Glutamatergic neuron (in vitro differentiated cells): ENCODE measurements around the gene EAPP. TPM values are rescaled to one million over a fixed set of nuclear protein-coding genes. Genes with fewer than 3 reads are reported as not detected.
"Not testable (repeated sequence)": the region's sequence is repeated elsewhere in the genome, so short reads cannot be mapped to it uniquely, and the experiment has no call there.

Experiments
- DNase-seq: peaks from one replicate; pipeline ENCODE4 v3.0.0; 2022
- H3K27ac Mint-ChIP-seq: one replicate; pipeline ENCODE4 v1.8.0; 2020; ENCODE audit warnings: mild to moderate bottlenecking, mixed read lengths, inconsistent platforms; ENCODE audit not compliant: unreplicated experiment
- H3K27me3 Mint-ChIP-seq: one replicate; pipeline ENCODE4 v1.8.0; 2020; ENCODE audit warnings: mild to moderate bottlenecking, moderate library complexity, mixed read lengths, inconsistent platforms; ENCODE audit not compliant: unreplicated experiment
- H3K36me3 Mint-ChIP-seq: one replicate; pipeline ENCODE4 v1.8.0; 2020; ENCODE audit warnings: mild to moderate bottlenecking, mixed read lengths, inconsistent platforms; ENCODE audit not compliant: unreplicated experiment
- H3K4me1 Mint-ChIP-seq: one replicate; pipeline ENCODE4 v1.8.0; 2020; ENCODE audit warnings: mild to moderate bottlenecking, low read depth, mixed read lengths, inconsistent platforms; ENCODE audit not compliant: unreplicated experiment
- H3K4me3 Mint-ChIP-seq: one replicate; pipeline ENCODE4 v1.8.0; 2020; ENCODE audit warnings: mild to moderate bottlenecking, mixed read lengths, inconsistent platforms; ENCODE audit not compliant: unreplicated experiment
- H3K9me3 Mint-ChIP-seq: one replicate; pipeline ENCODE4 v1.8.0; 2020; ENCODE audit warnings: mild to moderate bottlenecking, moderate library complexity, mixed read lengths, inconsistent platforms; ENCODE audit not compliant: unreplicated experiment
- CTCF ChIP-seq: fragments of 200-600 bp; sonication (generic); IDR thresholded peaks from one replicate; pipeline ENCODE4 v1.5.0; 2021; ENCODE audit not compliant: partially characterized antibody, unreplicated experiment
- total RNA-seq: library from RNA; stranded (reverse); fragmentation: NEBNext Ultra II Directional; extraction: Animal tissue kit (Norgen Biotek cat#: 25700); gene quantifications from one replicate; pipeline ENCODE4 v1.2.1, GENCODE V29; 2021; ENCODE audit not compliant: unreplicated experiment

EAPP gene
- total RNA-seq, 1 donor from 2014 or later: 33.2 TPM

- Mint-ChIP-seq H3K27me3 (peaks cover 3% of the 10 kb centered on the region), H3K27ac (no peak overlapping the region), H3K4me1 (no peaks in the 10 kb centered on the region), H3K36me3 (no peaks in the 10 kb centered on the region), H3K4me3 (no peak overlapping the region), H3K9me3 (no peaks in the 10 kb centered on the region)
- no peak for DNase-seq
- no peak for TF ChIP-seq CTCF
These were observed 57.0 kb downstream of the EAPP start for GRCh38 chr14:34482463-34482862.

GRCh38 chr14:34479694-34480093, 59.8 kb downstream of the EAPP start:
- no peak overlapping the region for H3K4me3 Mint-ChIP-seq
- TF ChIP-seq CTCF: no peak

GRCh38 chr14:34478261-34478660, 61.2 kb downstream of the EAPP start:
- no peak overlapping the region for H3K4me3 Mint-ChIP-seq
- no peaks in the 10 kb centered on the region for H3K36me3 Mint-ChIP-seq
- no peak for TF ChIP-seq CTCF
- peaks cover 3% of the 10 kb centered on the region for H3K27me3 Mint-ChIP-seq
- no peak for DNase-seq
- peaks cover 6% of the 10 kb centered on the region for H3K9me3 Mint-ChIP-seq
- H3K27ac Mint-ChIP-seq: no peak overlapping the region
- peaks cover 5% of the 10 kb centered on the region for H3K4me1 Mint-ChIP-seq

More at GRCh38 chr14:34479694-34480093, 59.8 kb downstream of the EAPP start:
- Mint-ChIP-seq H3K27me3 (peaks cover 3% of the 10 kb centered on the region), H3K4me1 (peaks cover 5% of the 10 kb centered on the region), H3K27ac (no peak overlapping the region), H3K9me3 (peaks cover 6% of the 10 kb centered on the region), H3K36me3 (no peaks in the 10 kb centered on the region)
- DNase-seq: no peak

GRCh38 chr14:34476036-34476435, 63.5 kb downstream of the EAPP start:
- DNase-seq, H3K4me3 Mint-ChIP-seq: not testable (repeated sequence)

GRCh38 chr14:34475163-34475562, 64.3 kb downstream of the EAPP start:
- no peak for TF ChIP-seq CTCF
- no peak overlapping the region for H3K27ac Mint-ChIP-seq
- H3K27me3 Mint-ChIP-seq: peaks cover 3% of the 10 kb centered on the region
- peaks cover 5% of the 10 kb centered on the region for H3K4me1 Mint-ChIP-seq
- no peak overlapping the region for H3K4me3 Mint-ChIP-seq
- no peaks in the 10 kb centered on the region for H3K36me3 Mint-ChIP-seq
- no peak for DNase-seq
- peaks cover 12% of the 10 kb centered on the region for H3K9me3 Mint-ChIP-seq

More at GRCh38 chr14:34476036-34476435, 63.5 kb downstream of the EAPP start:
- H3K36me3 Mint-ChIP-seq, H3K27me3 Mint-ChIP-seq, H3K27ac Mint-ChIP-seq, H3K4me1 Mint-ChIP-seq: not testable (repeated sequence)
- peaks cover 12% of the 10 kb centered on the region for H3K9me3 Mint-ChIP-seq
